NCI-H2029 treated with DMSO at 0.1 percent for 48 hours (cell line): ENCODE data around the gene ARFGEF3.
A peak's percentile ranks its signal among the peaks of the same experiment; 100 is the strongest.

Source experiments
- DNase-seq: peaks from one replicate; lab custom pipeline; 2025; lab: John Stamatoyannopoulos, UW

The ARFGEF3 gene

GRCh38 chr6:138215093-138215782 is 53.5 kb downstream of the ARFGEF3 start:
- no peak for DNase-seq

GRCh38 chr6:138218449-138218848 is 56.7 kb downstream of the ARFGEF3 start, which contains the start of gene PBOV1:
Gene PBOV1, minus strand, starts transcription at chr6:138218491. Its CDS starts 96 bp downstream, at chr6:138218395.
- DNase-seq = no peak

GRCh38 chr6:138219398-138219797 is 57.7 kb downstream of the ARFGEF3 start:
- no peak for DNase-seq

- DNase-seq = no peak
Observed at GRCh38 chr6:138219901-138220300, 58.2 kb downstream of the ARFGEF3 start.

GRCh38 chr6:138222901-138223546 is 61.3 kb downstream of the ARFGEF3 start:
- no peak for DNase-seq

GRCh38 chr6:138225953-138226352 is 64.2 kb downstream of the ARFGEF3 start:
- no peak for DNase-seq

- DNase-seq = no peak
Observed at GRCh38 chr6:138226700-138227315, 65.1 kb downstream of the ARFGEF3 start.

GRCh38 chr6:138227316-138227781 is 65.6 kb downstream of the ARFGEF3 start:
- DNase-seq = peak; percentile 28

GRCh38 chr6:138229072-138229471 is 67.3 kb downstream of the ARFGEF3 start:
- DNase-seq = no peak

GRCh38 chr6:138229663-138230179 is 68.0 kb downstream of the ARFGEF3 start:
- no peak for DNase-seq

GRCh38 chr6:138230221-138230620 is 68.5 kb downstream of the ARFGEF3 start:
- DNase-seq = no peak

GRCh38 chr6:138230759-138231380 is 69.1 kb downstream of the ARFGEF3 start:
- DNase-seq = no peak

GRCh38 chr6:138231381-138231886 is 69.7 kb downstream of the ARFGEF3 start:
- peak; percentile 51 for DNase-seq

GRCh38 chr6:138234363-138234762 is 72.6 kb downstream of the ARFGEF3 start:
- no peak for DNase-seq

GRCh38 chr6:138235205-138235604 is 73.5 kb downstream of the ARFGEF3 start:
- DNase-seq = no peak

- no peak for DNase-seq
Observed at GRCh38 chr6:138235693-138236092, 74.0 kb downstream of the ARFGEF3 start.

GRCh38 chr6:138237463-138237862 is 75.7 kb downstream of the ARFGEF3 start:
- no peak for DNase-seq

- DNase-seq = no peak
Observed at GRCh38 chr6:138238368-138238767, 76.6 kb downstream of the ARFGEF3 start.

- DNase-seq = no peak
Observed at GRCh38 chr6:138239774-138240173, 78.0 kb downstream of the ARFGEF3 start.

- no peak for DNase-seq
Observed at GRCh38 chr6:138240476-138241245, 78.9 kb downstream of the ARFGEF3 start.

GRCh38 chr6:138241381-138241780 is 79.6 kb downstream of the ARFGEF3 start:
- no peak for DNase-seq
